Measurements from ENCODE around the gene RSF1. TPM values are rescaled to one million over a fixed set of nuclear protein-coding genes. Genes with fewer than 3 reads are reported as not detected.

Gene RSF1
- total RNA-seq, 4 donors from 2014 or later, result 55.0 to 88.8 (median 65.8) TPM

DNA sequence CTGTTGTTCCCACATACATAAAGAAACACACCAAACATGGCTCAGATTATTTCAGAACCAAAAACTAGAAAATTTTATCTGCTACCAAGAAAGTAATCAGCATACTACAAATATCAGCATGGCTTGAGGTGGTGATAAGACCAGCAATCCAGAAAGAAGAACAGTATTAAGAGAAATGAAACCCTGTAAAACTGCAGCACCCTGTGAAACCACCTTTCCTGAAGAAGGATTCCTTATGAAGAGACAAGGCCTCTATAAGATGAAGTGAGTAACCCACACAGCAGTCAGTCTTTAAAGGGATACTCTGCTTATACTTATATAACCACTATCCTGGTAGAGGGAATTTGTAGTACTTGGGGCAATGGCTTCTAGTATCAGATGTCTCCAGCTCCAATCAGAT, 49.9 kb downstream of the RSF1 start:
- Histone ChIP-seq H3K27me3 (no peaks in the 10 kb centered on the region), H3K4me3 (replicated peaks in 1 of 3) (no peak overlapping the region), H3K36me3 (no peaks in the 10 kb centered on the region), H3K9me3 (no peaks in the 10 kb centered on the region), H3K27ac (no peak overlapping the region), H3K4me1 (peaks cover 16 to 18% of the 10 kb centered on the region in 2 donors)
- intact Hi-C loops (cut with DNase I), result no loop called here
- DNase-seq, result no peak
- TF ChIP-seq POLR2A (IDR thresholded peaks at IDR 0.05) (no peak), CTCF (IDR thresholded peaks at IDR 0.05) (no peak)

DNA sequence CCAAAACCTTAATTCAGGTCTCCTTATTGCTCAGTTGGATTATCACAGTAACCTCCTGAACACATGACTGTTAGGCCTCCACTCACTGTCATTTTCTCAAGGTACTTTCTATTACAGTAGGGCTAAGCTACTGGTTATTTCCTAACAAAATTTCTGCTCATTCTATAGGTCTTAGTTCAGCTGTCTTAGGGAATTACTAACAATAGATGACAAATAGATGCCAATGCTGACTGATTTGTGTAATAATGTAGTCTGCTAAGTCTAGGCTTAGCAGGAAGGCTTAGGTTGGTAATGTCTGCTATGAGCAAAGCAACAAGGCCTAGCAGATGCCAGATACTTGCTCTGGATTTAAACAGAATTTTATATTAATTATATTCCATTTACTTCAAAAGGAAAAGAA, 58.1 kb downstream of the RSF1 start:
- Histone ChIP-seq H3K4me1 (no peaks in the 10 kb centered on the region), H3K27me3 (no peaks in the 10 kb centered on the region), H3K9me3 (no peaks in the 10 kb centered on the region), H3K27ac (no peak overlapping the region), H3K36me3 (peaks cover 9 to 14% of the 10 kb centered on the region in 2 donors), H3K4me3 (replicated peaks in 1 of 3) (no peak overlapping the region)
- DNase-seq, result no peak
- intact Hi-C loops (cut with DNase I), result no loop called here
- TF ChIP-seq CTCF (IDR thresholded peaks at IDR 0.05) (no peak), POLR2A (IDR thresholded peaks at IDR 0.05) (no peak)

DNA sequence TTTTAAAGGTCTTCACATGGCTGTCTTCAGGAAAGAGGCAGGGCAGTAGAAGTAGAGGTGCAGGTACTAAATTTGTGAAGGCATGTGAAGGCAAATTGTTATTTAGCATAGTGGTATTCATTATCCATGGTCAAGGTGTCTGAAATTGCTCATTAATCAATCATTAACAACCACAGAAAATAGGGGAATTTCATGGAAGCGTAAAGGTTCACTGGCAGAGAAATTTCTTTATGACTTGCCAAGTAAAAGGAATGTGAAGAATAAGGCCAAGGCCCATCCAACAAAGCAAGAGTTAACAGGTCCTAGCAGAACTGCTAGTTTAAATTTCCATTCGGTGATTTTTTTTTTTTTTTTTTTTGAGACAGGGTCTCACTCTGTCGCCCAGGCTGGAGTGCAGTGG, 59.0 kb downstream of the RSF1 start:
- H3K27ac ChIP-seq, result no peak overlapping the region
- H3K36me3 ChIP-seq, result peaks cover 9 to 14% of the 10 kb centered on the region in 2 donors
- 87% methylated on average over 3 of the region's 3 CpGs for WGBS, 2 donors
- no peak overlapping the region for H3K4me3 ChIP-seq (replicated peaks in 1 of 3)
- H3K4me1 ChIP-seq, result no peaks in the 10 kb centered on the region
- intact Hi-C loops (cut with DNase I), result no loop called here
- no peak for DNase-seq
- no peaks in the 10 kb centered on the region for H3K9me3 ChIP-seq
- TF ChIP-seq CTCF (IDR thresholded peaks at IDR 0.05), result no peak
- TF ChIP-seq POLR2A (IDR thresholded peaks at IDR 0.05), result no peak
- no peaks in the 10 kb centered on the region for H3K27me3 ChIP-seq

DNA sequence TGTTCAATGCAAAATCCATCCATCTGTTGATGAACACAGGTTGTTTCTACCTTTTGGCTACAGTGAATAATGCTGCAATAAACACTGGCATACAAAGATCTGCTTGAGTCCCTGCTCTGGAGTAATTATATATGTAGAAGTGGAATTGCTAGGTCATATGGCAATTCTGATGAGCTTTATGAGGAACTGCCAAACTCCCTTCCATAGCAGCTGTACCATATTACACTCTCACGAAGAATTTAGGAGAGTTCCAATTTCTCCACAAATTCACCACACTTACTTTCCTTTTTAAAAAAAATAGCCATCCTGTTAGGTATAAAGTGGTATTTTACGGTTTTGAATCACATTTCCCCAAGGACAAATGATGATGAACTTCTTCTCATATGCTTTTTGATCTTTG, 62.2 kb downstream of the RSF1 start:
- H3K9me3 ChIP-seq, result no peaks in the 10 kb centered on the region
- TF ChIP-seq POLR2A (IDR thresholded peaks at IDR 0.05) (no peak), CTCF (IDR thresholded peaks at IDR 0.05) (no peak)
- no peak overlapping the region for H3K27ac ChIP-seq
- H3K36me3 ChIP-seq, result peaks cover under 1 to 8% of the 10 kb centered on the region in 2 donors
- no peaks in the 10 kb centered on the region for H3K27me3 ChIP-seq
- no peak for DNase-seq
- intact Hi-C loops (cut with DNase I), result no loop called here
- no peaks in the 10 kb centered on the region for H3K4me1 ChIP-seq
- no peak overlapping the region for H3K4me3 ChIP-seq (replicated peaks in 1 of 3)
- 92% methylated on average over 2 of the region's 2 CpGs for WGBS, 2 donors

- H3K36me3 ChIP-seq, result peaks cover 0 to 4% of the 10 kb centered on the region in 2 donors
- no peak overlapping the region for H3K27ac ChIP-seq
- H3K27me3 ChIP-seq, result no peaks in the 10 kb centered on the region
- TF ChIP-seq CTCF (IDR thresholded peaks at IDR 0.05), result no peak
- H3K4me3 ChIP-seq (replicated peaks in 1 of 3), result no peak overlapping the region
- intact Hi-C loops (cut with DNase I), result no loop called here
- peaks cover 0 to 1% of the 10 kb centered on the region in 2 donors for H3K4me1 ChIP-seq
- WGBS, 2 donors, result 91 to 92% methylated on average over 5 of the region's 5 CpGs
- H3K9me3 ChIP-seq, result no peaks in the 10 kb centered on the region
- no peak for DNase-seq
Observed at GRCh38 chr11:77753230-77753629, 67.3 kb downstream of the RSF1 start.
